Measurements from ENCODE around the gene MRPS18A. TPM values are rescaled to one million over a fixed set of nuclear protein-coding genes. Genes with fewer than 3 reads are reported as not detected.

Gene MRPS18A
- total and polyA plus RNA-seq, 5 experiments from 2014 or later: 28.9 to 63.1 (median 53.1) TPM

- POLR2A ChIA-PET: interaction anchor here (1.4 to 1.8 kb wide), 3 partner anchors 14 to 57 kb away, joined by 4 to 5 read pairs (median 4); partner anchors contain the start of gene GTPBP2
- DNase-seq (no peak), ATAC-seq (peak in 1 of 2 donors; percentile 11)
- Mint-ChIP-seq H3K36me3 (peaks cover 0 to 21% (median 0%) of the 10 kb centered on the region in 3 donors), H3K4me1 (peaks cover 25 to 56% (median 52%) of the 10 kb centered on the region in 4 donors), H3K9me3 (no peaks in the 10 kb centered on the region), H3K27me3 (peaks cover 0 to 1% (median 0%) of the 10 kb centered on the region in 5 donors), H3K4me3 (peak overlapping the region; percentile 89 to 99 (median 95)), H3K27ac (peak overlapping the region; percentile 89 to 97 (median 95))
Observed at GRCh38 chr6:43687079-43687436, 533 bp downstream of the MRPS18A start.

GRCh38 chr6:43683708-43684455 is 3.7 kb downstream of the MRPS18A start:
- Mint-ChIP-seq H3K27ac (peak overlapping the region in 5 of 10 donors; percentile 27 to 75 (median 63)), H3K36me3 (peaks cover 0 to 47% (median 3%) of the 10 kb centered on the region in 3 donors), H3K9me3 (no peaks in the 10 kb centered on the region), H3K4me1 (peaks cover 28 to 64% (median 53%) of the 10 kb centered on the region in 4 donors), H3K27me3 (no peaks in the 10 kb centered on the region), H3K4me3 (peak overlapping the region in 2 of 10 donors; percentile 43 to 82)
- no peak for ATAC-seq
- POLR2A ChIA-PET: no interaction called here
- DNase-seq: no peak

- POLR2A ChIA-PET: no interaction called here
- peak overlapping the region in 2 of 10 donors; percentile 33 for H3K27ac Mint-ChIP-seq
Observed at GRCh38 chr6:43682724-43683429, 4.7 kb downstream of the MRPS18A start.

GRCh38 chr6:43681303-43681702 is 6.3 kb downstream of the MRPS18A start:
- Mint-ChIP-seq H3K27me3 (no peaks in the 10 kb centered on the region), H3K27ac (peak overlapping the region in 1 of 10 donors; percentile 88), H3K36me3 (peaks cover 0 to 64% (median 5%) of the 10 kb centered on the region in 3 donors), H3K9me3 (no peaks in the 10 kb centered on the region), H3K4me1 (peaks cover 17 to 46% (median 36%) of the 10 kb centered on the region in 4 donors), H3K4me3 (no peak overlapping the region)
- ATAC-seq: no peak
- no peak for DNase-seq
- POLR2A ChIA-PET: interaction anchor here (1.5 kb wide), 1 partner anchor 10 kb away, joined by 3 read pairs; no protein-coding TSS in a partner anchor

More at GRCh38 chr6:43682724-43683429, 4.7 kb downstream of the MRPS18A start:
- Mint-ChIP-seq H3K4me3 (peak overlapping the region in 1 of 10 donors; percentile 54), H3K27me3 (no peaks in the 10 kb centered on the region), H3K9me3 (no peaks in the 10 kb centered on the region), H3K36me3 (peaks cover 0 to 56% (median 3%) of the 10 kb centered on the region in 3 donors), H3K4me1 (peaks cover 24 to 58% (median 47%) of the 10 kb centered on the region in 4 donors)
- ATAC-seq (no peak), DNase-seq (no peak)

GRCh38 chr6:43680308-43681200 is 7.0 kb downstream of the MRPS18A start:
- Mint-ChIP-seq H3K4me3 (no peak overlapping the region), H3K36me3 (peaks cover 0 to 69% (median 5%) of the 10 kb centered on the region in 3 donors), H3K27ac (peak overlapping the region in 2 of 10 donors; percentile 65 to 88), H3K9me3 (no peaks in the 10 kb centered on the region), H3K4me1 (peaks cover 14 to 39% (median 31%) of the 10 kb centered on the region in 4 donors), H3K27me3 (no peaks in the 10 kb centered on the region)
- ATAC-seq: no peak
- POLR2A ChIA-PET: interaction anchor here (1.5 kb wide), 1 partner anchor 10 kb away, joined by 3 read pairs; no protein-coding TSS in a partner anchor
- no peak for DNase-seq

- no peak overlapping the region for H3K27ac Mint-ChIP-seq
- H3K4me3 Mint-ChIP-seq: no peak overlapping the region
- H3K27me3 Mint-ChIP-seq: no peaks in the 10 kb centered on the region
- ATAC-seq (no peak), DNase-seq (no peak)
- H3K36me3 Mint-ChIP-seq: peaks cover 0 to 78% (median 11%) of the 10 kb centered on the region in 3 donors
- H3K4me1 Mint-ChIP-seq: peaks cover 11 to 27% (median 17%) of the 10 kb centered on the region in 4 donors
- H3K9me3 Mint-ChIP-seq: no peaks in the 10 kb centered on the region
- POLR2A ChIA-PET: no interaction called here
Observed at GRCh38 chr6:43679057-43679456, 8.5 kb downstream of the MRPS18A start.

- no peaks in the 10 kb centered on the region for H3K27me3 Mint-ChIP-seq
- peak overlapping the region in 2 of 10 donors; percentile 38 to 39 for H3K27ac Mint-ChIP-seq
- peaks cover 0 to 78% (median 11%) of the 10 kb centered on the region in 3 donors for H3K36me3 Mint-ChIP-seq
- no peak overlapping the region for H3K4me3 Mint-ChIP-seq
- no peaks in the 10 kb centered on the region for H3K9me3 Mint-ChIP-seq
- peaks cover 7 to 20% (median 11%) of the 10 kb centered on the region in 4 donors for H3K4me1 Mint-ChIP-seq
- POLR2A ChIA-PET: no interaction called here
- DNase-seq (no peak), ATAC-seq (no peak)
Observed at GRCh38 chr6:43678341-43678740, 9.2 kb downstream of the MRPS18A start.

GRCh38 chr6:43677759-43678158 is 9.8 kb downstream of the MRPS18A start:
- no peak overlapping the region for H3K4me3 Mint-ChIP-seq
- POLR2A ChIA-PET: no interaction called here
- DNase-seq (no peak), ATAC-seq (no peak)
- peaks cover 0 to 79% (median 11%) of the 10 kb centered on the region in 3 donors for H3K36me3 Mint-ChIP-seq
- H3K4me1 Mint-ChIP-seq: peaks cover 4 to 14% (median 5%) of the 10 kb centered on the region in 4 donors
- H3K27me3 Mint-ChIP-seq: no peaks in the 10 kb centered on the region
- H3K9me3 Mint-ChIP-seq: no peaks in the 10 kb centered on the region
- no peak overlapping the region for H3K27ac Mint-ChIP-seq

- Mint-ChIP-seq H3K4me1 (peaks cover 0 to 9% (median 1%) of the 10 kb centered on the region in 4 donors), H3K27me3 (no peaks in the 10 kb centered on the region), H3K4me3 (no peak overlapping the region), H3K36me3 (peaks cover 0 to 77% (median 11%) of the 10 kb centered on the region in 3 donors), H3K9me3 (no peaks in the 10 kb centered on the region), H3K27ac (peak overlapping the region in 1 of 10 donors; percentile 24)
- DNase-seq (no peak), ATAC-seq (no peak)
- POLR2A ChIA-PET: no interaction called here
Observed at GRCh38 chr6:43676962-43677606, 10.5 kb downstream of the MRPS18A start.

- H3K27ac Mint-ChIP-seq: peak overlapping the region in 2 of 10 donors; percentile 4 to 74
- no peaks in the 10 kb centered on the region for H3K27me3 Mint-ChIP-seq
- POLR2A ChIA-PET: interaction anchor here (0.5 kb wide), 1 partner anchor 43 kb away, joined by 5 read pairs; no protein-coding TSS in a partner anchor
- no peak overlapping the region for H3K4me3 Mint-ChIP-seq
- H3K9me3 Mint-ChIP-seq: no peaks in the 10 kb centered on the region
- DNase-seq (no peak), ATAC-seq (no peak)
- H3K36me3 Mint-ChIP-seq: peaks cover 0 to 75% (median 10%) of the 10 kb centered on the region in 3 donors
- no peaks in the 10 kb centered on the region for H3K4me1 Mint-ChIP-seq
Observed at GRCh38 chr6:43674921-43675320, 12.7 kb downstream of the MRPS18A start.

- no peak overlapping the region for H3K4me3 Mint-ChIP-seq
- ATAC-seq (no peak), DNase-seq (no peak)
- H3K36me3 Mint-ChIP-seq: peaks cover 0 to 69% (median 10%) of the 10 kb centered on the region in 3 donors
- H3K27ac Mint-ChIP-seq: peak overlapping the region in 4 of 10 donors; percentile 4 to 80 (median 70)
- H3K4me1 Mint-ChIP-seq: no peaks in the 10 kb centered on the region
- POLR2A ChIA-PET: no interaction called here
- H3K27me3 Mint-ChIP-seq: no peaks in the 10 kb centered on the region
- H3K9me3 Mint-ChIP-seq: no peaks in the 10 kb centered on the region
Observed at GRCh38 chr6:43674291-43674690, 13.3 kb downstream of the MRPS18A start.
